MM.1S (cell line): Measurements from ENCODE around the gene SIRT6.

ENCODE experiments used
- DNase-seq: peaks from one replicate; pipeline ENCODE4 v3.0.0-alpha.2; 2015
- H2AFZ ChIP-seq: fragments of 300-600 bp; sonication (generic); 2 replicates; pipeline ENCODE4 v1.6.0; 2016; ENCODE audit warnings: antibody characterized with exemption, low read length
- H3F3A ChIP-seq: fragments of 300-600 bp; sonication (generic); 2 replicates; pipeline ENCODE4 v1.6.1; 2016; ENCODE audit warnings: mild to moderate bottlenecking, antibody characterized with exemption, low read length, moderate library complexity, mixed read lengths; ENCODE audit not compliant: insufficient read depth
- H3K27ac ChIP-seq: fragments of 300-600 bp; sonication (generic); 2 replicates; pipeline ENCODE4 v1.5.1; 2016; ENCODE audit warnings: mild to moderate bottlenecking, low read length
- H3K27me3 ChIP-seq: fragments of 300-600 bp; sonication (generic); replicated peaks from 2 replicates; pipeline ENCODE4 v1.6.0; 2016; ENCODE audit warnings: low read length; ENCODE audit not compliant: insufficient read depth
- H3K36me3 ChIP-seq: fragments of 300-600 bp; sonication (generic); replicated peaks from 2 replicates; pipeline ENCODE4 v1.6.1; 2016; ENCODE audit warnings: mild to moderate bottlenecking, low read length, mixed read lengths; ENCODE audit not compliant: insufficient read depth
- H3K4me1 ChIP-seq: fragments of 300-600 bp; sonication (generic); 2 replicates; pipeline ENCODE4 v1.6.1; 2016; ENCODE audit warnings: low read length, mixed read lengths
- H3K4me2 ChIP-seq: fragments of 300-600 bp; sonication (generic); 2 replicates; pipeline ENCODE4 v1.6.0; 2016; ENCODE audit warnings: low read depth, low read length
- H3K4me3 ChIP-seq: fragments of 300-600 bp; sonication (generic); 2 replicates; pipeline ENCODE4 v1.5.1; 2016; ENCODE audit warnings: low read length, mixed read lengths
- H3K79me2 ChIP-seq: fragments of 300-600 bp; sonication (generic); 2 replicates; pipeline ENCODE4 v1.6.1; 2016; ENCODE audit warnings: mixed run types, low read length, mixed read lengths
- H3K9ac ChIP-seq: fragments of 300-600 bp; sonication (generic); 2 replicates; pipeline ENCODE4 v1.6.1; 2016; ENCODE audit warnings: low read length, mixed read lengths
- H3K9me2 ChIP-seq: fragments of 300-600 bp; sonication (generic); replicated peaks from 2 replicates; pipeline ENCODE4 v1.6.1; 2016; ENCODE audit warnings: mild to moderate bottlenecking, low read length, mixed read lengths; ENCODE audit not compliant: insufficient read depth
- H3K9me3 ChIP-seq: fragments of 300-600 bp; sonication (generic); replicated peaks from 2 replicates; pipeline ENCODE4 v1.6.1; 2016; ENCODE audit warnings: mild to moderate bottlenecking, low read length, mixed read lengths; ENCODE audit not compliant: insufficient read depth
- H4K20me1 ChIP-seq: fragments of 300-600 bp; sonication (generic); 2 replicates; pipeline ENCODE4 v1.6.1; 2016; ENCODE audit warnings: mild to moderate bottlenecking, low read length, moderate library complexity, mixed read lengths; ENCODE audit not compliant: insufficient read depth
- CTCF ChIP-seq: fragments of 300-600 bp; sonication (generic); IDR thresholded peaks from 2 replicates; pipeline ENCODE4 v1.5.1; 2016; ENCODE audit warnings: antibody characterized with exemption, low read length, mixed read lengths
- EZH2 ChIP-seq: fragments of 300-600 bp; sonication (generic); optimal IDR thresholded peaks from 2 replicates; pipeline ENCODE3; 2017; ENCODE audit warnings: low read depth, mild to moderate bottlenecking, antibody characterized with exemption, low read length, mixed read lengths
- EZH2phosphoT487 ChIP-seq: fragments of 300-600 bp; sonication (generic); IDR thresholded peaks from 2 replicates; pipeline ENCODE4 v1.6.1; 2018; ENCODE audit warnings: antibody characterized with exemption, low read length

The SIRT6 gene

GRCh38 chr19:4206818-4207484 is 24.6 kb upstream of the SIRT6 start:
- no peak overlapping the region for H3K4me2 ChIP-seq
- H3K27ac ChIP-seq = no peak overlapping the region
- H2AFZ ChIP-seq = no peak overlapping the region
- H3F3A ChIP-seq = no peaks in the 10 kb centered on the region
- DNase-seq = peak; percentile 45
- H3K9me2 ChIP-seq = no peaks in the 10 kb centered on the region
- no peak overlapping the region for H3K9ac ChIP-seq
- no peaks in the 10 kb centered on the region for H3K9me3 ChIP-seq
- H3K4me1 ChIP-seq = no peaks in the 10 kb centered on the region
- no peak overlapping the region for H3K4me3 ChIP-seq
- no peaks in the 10 kb centered on the region for H3K36me3 ChIP-seq
- TF ChIP-seq EZH2 = peak; percentile 29
- no peak for TF ChIP-seq EZH2phosphoT487
- TF ChIP-seq CTCF = peak; percentile 49
- H4K20me1 ChIP-seq = no peaks in the 10 kb centered on the region
- no peaks in the 10 kb centered on the region for H3K79me2 ChIP-seq
- peaks cover 71% of the 10 kb centered on the region for H3K27me3 ChIP-seq

GRCh38 chr19:4201798-4202197 is 19.4 kb upstream of the SIRT6 start:
- Histone ChIP-seq H3K9me2 (no peaks in the 10 kb centered on the region), H3K4me2 (no peak overlapping the region), H3K36me3 (no peaks in the 10 kb centered on the region), H3K79me2 (no peaks in the 10 kb centered on the region), H3K4me3 (no peak overlapping the region), H3K9me3 (no peaks in the 10 kb centered on the region), H3K27me3 (peaks cover 77% of the 10 kb centered on the region), H3K27ac (no peak overlapping the region), H3F3A (no peaks in the 10 kb centered on the region), H3K9ac (no peak overlapping the region), H4K20me1 (no peaks in the 10 kb centered on the region), H3K4me1 (no peaks in the 10 kb centered on the region), H2AFZ (no peak overlapping the region)
- DNase-seq = no peak
- TF ChIP-seq EZH2 = no peak
- no peak for TF ChIP-seq CTCF
- no peak for TF ChIP-seq EZH2phosphoT487

GRCh38 chr19:4200940-4201542 is 18.7 kb upstream of the SIRT6 start:
- Histone ChIP-seq H3K9ac (no peak overlapping the region), H2AFZ (no peak overlapping the region), H3K4me2 (no peak overlapping the region), H3K9me2 (no peaks in the 10 kb centered on the region), H3K4me3 (no peak overlapping the region), H3K27ac (no peak overlapping the region), H3K27me3 (peaks cover 80% of the 10 kb centered on the region), H3F3A (no peaks in the 10 kb centered on the region), H3K36me3 (no peaks in the 10 kb centered on the region), H3K9me3 (no peaks in the 10 kb centered on the region), H3K4me1 (no peaks in the 10 kb centered on the region), H4K20me1 (no peaks in the 10 kb centered on the region), H3K79me2 (no peaks in the 10 kb centered on the region)
- TF ChIP-seq EZH2 (no peak), CTCF (no peak), EZH2phosphoT487 (no peak)
- DNase-seq = no peak
